Body of pancreas (tissue), 4 donors: Measurements from ENCODE around the gene ACVRL1.

Source experiments
- POLR2A ChIP-seq, 3 donors: fragments of 450-650 bp; IDR thresholded peaks; one replicate each; pipeline ENCODE4 v1.6.1; 2016; ENCODE audit warnings: antibody characterized with exemption in 3 of 3, mild to moderate bottlenecking in 2 of 3
- TF ChIP-seq, protein P1 (sequence below), 7 experiments: fragments of 450-650 bp in 4 of 7; fragments of 200-600 bp in 3 of 7; sonication (generic) in 3 of 7; IDR thresholded peaks; one replicate each; pipeline ENCODE4 v1.5.1; 2016 to 2019; ENCODE audit warnings: antibody characterized with exemption in 7 of 7

DNA sequence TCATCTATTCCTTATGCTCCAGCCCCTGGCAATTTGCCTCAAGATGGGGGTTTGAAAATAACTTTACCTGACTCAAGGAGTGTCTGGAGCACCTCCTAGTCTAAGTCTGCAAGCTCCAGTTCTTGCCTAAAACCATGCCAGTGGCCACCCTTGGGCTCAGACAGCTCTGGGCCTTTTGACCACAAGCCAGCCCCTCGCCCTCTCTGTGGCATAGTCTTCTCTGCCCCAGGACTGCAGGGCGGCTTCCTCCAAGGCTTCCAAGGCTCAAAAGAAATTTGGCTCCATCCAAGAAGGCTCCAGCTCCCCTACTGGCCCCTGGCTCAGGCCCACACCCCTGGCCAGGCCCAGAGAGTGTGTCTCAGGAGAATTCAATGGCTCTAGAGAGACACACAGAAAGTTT is 14.8 kb downstream of the ACVRL1 start:
- TF ChIP-seq, protein P1, sequence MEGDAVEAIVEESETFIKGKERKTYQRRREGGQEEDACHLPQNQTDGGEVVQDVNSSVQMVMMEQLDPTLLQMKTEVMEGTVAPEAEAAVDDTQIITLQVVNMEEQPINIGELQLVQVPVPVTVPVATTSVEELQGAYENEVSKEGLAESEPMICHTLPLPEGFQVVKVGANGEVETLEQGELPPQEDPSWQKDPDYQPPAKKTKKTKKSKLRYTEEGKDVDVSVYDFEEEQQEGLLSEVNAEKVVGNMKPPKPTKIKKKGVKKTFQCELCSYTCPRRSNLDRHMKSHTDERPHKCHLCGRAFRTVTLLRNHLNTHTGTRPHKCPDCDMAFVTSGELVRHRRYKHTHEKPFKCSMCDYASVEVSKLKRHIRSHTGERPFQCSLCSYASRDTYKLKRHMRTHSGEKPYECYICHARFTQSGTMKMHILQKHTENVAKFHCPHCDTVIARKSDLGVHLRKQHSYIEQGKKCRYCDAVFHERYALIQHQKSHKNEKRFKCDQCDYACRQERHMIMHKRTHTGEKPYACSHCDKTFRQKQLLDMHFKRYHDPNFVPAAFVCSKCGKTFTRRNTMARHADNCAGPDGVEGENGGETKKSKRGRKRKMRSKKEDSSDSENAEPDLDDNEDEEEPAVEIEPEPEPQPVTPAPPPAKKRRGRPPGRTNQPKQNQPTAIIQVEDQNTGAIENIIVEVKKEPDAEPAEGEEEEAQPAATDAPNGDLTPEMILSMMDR (IDR thresholded peaks at IDR 0.05), result no peak
- no peak for TF ChIP-seq POLR2A (IDR thresholded peaks at IDR 0.05)
